ENCODE results near the gene TMEM94.
"Not testable (repeated sequence)": the region's sequence is repeated elsewhere in the genome, so short reads cannot be mapped to it uniquely, and the experiment has no call there.

The TMEM94 gene

GRCh38 chr17:75476752-75477489, 20.5 kb downstream of the TMEM94 start:
- no peak for DNase-seq (ENCODE audit: low read depth in 2 of 2)

DNA sequence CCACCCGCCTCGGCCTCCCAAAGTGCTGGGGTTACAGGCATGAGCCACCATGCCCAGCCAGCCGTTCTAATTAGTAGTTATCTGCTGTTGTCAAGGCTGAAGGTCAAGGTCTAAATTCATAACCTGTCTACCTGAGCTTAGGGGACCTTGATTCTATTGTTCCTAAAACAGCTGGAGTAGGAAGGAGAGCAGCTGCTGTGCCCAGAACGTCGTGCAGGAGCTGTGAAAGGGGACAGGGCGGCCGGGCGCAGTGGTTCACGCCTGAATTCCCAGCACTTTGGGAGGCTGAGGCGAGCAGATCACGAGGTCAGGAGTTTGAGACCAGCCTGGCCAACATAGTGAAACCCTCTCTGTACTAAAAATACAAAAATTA, 21.0 kb downstream of the TMEM94 start:
- DNase-seq (ENCODE audit: low read depth in 2 of 2), result not testable (repeated sequence)

GRCh38 chr17:75478508-75478907, 22.1 kb downstream of the TMEM94 start:
- DNase-seq (ENCODE audit: low read depth in 2 of 2), result no peak

- no peak for DNase-seq (ENCODE audit: low read depth in 2 of 2)
These were observed 23.8 kb downstream of the TMEM94 start for GRCh38 chr17:75480281-75480680.

GRCh38 chr17:75481194-75482068, 25.0 kb downstream of the TMEM94 start:
- no peak for DNase-seq (ENCODE audit: low read depth in 2 of 2)

- DNase-seq (ENCODE audit: low read depth in 2 of 2), result no peak
These were observed 25.9 kb downstream of the TMEM94 start for GRCh38 chr17:75482098-75482942.

DNA sequence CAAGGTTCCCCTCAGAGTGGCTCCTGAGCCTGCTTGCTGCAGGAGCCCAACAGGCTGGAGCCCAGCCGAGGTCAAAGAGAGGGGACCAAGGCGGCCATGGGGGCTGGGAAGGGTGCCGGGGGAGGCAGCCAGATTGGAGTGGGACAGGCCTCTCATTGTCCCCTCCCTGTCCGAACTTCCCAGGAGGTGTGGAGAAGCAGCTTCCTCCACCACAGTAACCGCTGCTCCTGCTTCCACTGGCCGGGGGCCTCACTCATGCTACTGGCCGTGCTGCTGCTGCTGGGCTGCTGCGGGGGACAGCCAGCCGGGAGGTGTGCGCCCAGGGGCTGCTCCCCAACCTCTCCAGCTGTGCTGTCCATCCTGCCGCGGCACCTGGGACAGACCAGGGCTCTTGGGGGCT, 29.3 kb downstream of the TMEM94 start:
- no peak for DNase-seq (ENCODE audit: low read depth in 2 of 2)

DNA sequence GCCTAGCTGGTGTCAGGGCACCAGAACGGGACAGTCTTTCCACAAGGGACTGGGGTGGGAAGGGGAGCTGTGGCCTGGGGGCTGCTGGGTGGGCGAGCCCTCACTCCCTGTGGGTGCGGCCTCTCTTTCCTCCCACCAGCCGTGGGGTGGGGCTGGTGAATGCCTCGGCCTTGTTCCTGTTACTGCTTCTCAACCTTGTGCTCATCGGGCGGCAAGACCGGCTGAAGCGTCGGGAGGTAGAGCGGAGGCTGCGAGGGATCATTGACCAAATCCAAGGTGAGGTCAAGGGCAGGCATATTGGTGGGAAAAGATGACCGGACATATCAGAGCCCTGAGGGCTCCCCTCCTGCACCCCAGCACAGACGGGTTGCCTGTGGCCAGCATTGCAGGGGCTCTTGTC, 29.7 kb downstream of the TMEM94 start:
- no peak for DNase-seq (ENCODE audit: low read depth in 2 of 2)

GRCh38 chr17:75486951-75487350, 30.5 kb downstream of the TMEM94 start:
- no peak for DNase-seq (ENCODE audit: low read depth in 2 of 2)

DNA sequence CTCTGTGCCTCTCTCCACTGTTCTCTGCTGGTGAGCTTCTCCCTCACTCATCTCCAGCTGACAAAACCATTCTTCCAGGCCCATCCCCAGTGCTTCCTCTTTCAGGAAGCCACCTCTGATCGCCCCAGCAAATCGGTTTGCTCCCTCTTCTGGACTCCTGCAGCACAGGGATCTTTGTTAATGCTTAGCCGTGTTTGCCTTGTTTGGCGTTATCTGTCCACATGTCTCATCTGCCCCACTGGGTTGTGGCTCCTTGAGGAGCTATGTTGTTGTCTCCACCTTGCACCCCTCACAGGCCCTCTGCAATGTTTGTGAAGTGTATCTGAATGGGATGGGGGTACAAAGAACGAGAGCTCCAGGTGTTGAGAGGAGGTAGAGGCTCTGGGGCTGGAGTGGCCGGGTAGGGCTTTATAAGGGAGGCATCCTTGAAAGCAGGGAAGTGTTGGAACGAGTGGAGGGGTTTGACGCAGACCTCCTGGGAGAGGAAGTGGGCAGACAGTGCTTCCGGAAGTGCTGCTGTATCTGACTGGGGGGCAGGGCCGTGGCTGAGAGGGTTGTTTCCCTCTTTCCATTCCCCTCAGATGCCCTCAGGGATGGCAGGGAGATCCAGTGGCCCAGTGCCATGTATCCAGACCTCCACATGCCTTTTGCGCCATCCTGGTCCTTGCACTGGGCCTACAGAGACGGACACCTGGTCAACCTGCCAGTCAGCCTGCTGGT, 31.1 kb downstream of the TMEM94 start:
- peak in 1 of 2 donors; percentile 8 for DNase-seq (ENCODE audit: low read depth in 2 of 2)

- DNase-seq (ENCODE audit: low read depth in 2 of 2), result no peak
These were observed 32.5 kb downstream of the TMEM94 start for GRCh38 chr17:75488693-75489510.

- DNase-seq (ENCODE audit: low read depth in 2 of 2), result no peak
These were observed 33.1 kb downstream of the TMEM94 start for GRCh38 chr17:75489511-75489955.

DNA sequence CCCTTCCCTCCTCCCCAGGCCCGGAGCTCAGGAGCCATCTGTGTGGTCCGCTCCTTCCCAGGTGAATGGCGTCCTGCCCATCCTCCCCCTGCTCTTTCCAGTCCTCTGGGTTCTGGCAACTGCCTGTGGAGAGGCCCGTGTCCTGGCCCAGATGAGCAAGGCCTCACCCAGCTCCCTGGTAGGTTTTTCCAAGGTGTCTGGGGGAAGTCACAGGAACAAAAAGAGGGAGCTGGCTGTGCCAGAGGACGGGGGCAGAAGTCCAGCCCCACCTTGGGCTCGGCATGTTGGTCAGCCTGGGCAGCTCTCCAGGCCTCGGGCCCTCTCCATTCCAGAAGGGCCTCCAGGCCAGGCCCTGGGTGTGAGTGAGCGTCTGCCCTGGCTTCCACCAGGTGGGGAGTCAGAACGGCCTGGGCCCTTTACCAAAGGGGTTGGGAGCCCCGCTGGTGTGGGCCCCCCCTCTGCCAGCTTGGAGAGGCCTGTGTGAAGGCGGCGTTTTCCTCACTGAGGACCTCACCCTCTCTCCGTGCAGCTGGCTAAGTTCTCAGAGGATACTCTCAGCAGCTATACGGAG, 33.8 kb downstream of the TMEM94 start:
- no peak for DNase-seq (ENCODE audit: low read depth in 2 of 2)

DNA sequence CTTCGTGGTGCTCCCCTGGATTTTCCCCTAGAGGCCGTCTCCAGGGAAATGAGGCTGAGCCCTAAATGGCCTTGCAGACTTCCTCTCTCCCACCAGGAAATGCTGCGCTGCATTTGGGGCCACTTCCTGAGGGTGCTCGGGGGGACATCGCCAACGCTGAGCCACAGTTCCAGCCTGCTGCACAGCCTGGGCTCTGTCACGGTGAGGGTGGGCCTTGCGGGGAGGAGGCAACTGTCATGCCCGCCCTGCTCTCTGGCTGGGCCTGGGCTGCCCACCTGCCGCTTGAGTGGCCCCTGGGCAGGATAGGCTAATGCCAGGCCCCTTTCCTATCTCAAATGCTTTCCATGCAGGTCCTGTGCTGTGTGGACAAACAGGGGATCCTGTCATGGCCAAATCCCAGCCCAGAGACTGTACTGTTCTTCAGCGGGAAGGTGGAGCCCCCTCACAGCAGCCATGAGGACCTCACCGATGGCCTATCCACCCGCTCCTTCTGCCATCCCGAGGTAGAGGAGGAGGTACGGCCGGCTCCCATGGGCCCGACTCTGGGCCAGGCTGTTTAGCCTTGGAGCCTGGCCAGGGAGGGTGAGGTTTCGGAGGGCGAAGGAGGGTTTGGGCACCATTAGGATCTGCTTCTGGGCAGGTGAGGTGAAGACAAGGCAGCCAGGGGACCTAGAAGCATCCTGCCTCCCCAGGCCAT, 34.7 kb downstream of the TMEM94 start:
- no peak for DNase-seq (ENCODE audit: low read depth in 2 of 2)

DNA sequence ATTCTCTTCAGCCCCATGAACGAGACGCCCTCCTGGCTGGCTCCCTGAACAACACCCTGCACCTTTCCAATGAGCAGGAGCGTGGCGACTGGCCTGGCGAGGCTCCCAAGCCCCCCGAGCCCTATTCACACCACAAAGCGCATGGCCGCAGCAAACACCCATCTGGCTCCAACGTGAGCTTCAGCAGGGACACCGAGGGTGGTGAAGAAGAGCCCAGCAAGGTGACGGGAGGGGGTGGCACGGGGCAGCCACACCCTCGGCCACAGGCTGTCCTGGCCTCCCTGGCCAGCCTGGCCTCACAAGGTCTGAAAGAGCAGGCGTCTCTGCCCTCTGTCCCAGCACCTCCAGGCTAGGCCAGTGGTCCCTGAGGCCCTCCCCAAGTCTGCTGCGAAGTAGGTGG, 35.2 kb downstream of the TMEM94 start:
- DNase-seq (ENCODE audit: low read depth in 2 of 2), result no peak

DNA sequence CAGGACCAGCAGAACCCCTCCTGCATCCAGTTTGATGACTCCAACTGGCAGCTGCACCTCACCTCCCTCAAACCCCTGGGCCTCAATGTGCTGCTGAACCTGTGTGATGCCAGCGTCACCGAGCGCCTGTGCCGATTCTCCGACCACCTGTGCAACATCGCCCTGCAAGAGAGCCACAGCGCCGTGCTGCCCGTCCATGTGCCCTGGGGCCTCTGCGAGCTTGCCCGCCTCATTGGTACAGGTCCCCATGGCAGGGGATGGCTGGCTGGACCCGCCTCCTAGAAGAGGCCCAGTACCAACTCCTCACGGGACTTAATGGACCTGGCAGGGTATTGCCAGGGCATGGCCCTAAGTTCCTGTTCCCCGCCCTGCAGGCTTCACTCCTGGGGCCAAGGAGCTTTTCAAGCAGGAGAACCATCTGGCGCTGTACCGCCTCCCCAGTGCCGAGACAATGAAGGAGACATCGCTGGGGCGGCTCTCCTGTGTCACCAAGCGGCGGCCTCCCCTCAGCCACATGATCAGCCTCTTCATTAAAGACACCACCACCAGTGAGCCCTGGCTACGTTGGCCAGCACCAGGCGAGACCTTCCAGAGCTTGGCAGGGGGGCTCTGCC, 36.2 kb downstream of the TMEM94 start:
- no peak for DNase-seq (ENCODE audit: low read depth in 2 of 2)

- no peak for DNase-seq (ENCODE audit: low read depth in 2 of 2)
These were observed 37.2 kb downstream of the TMEM94 start for GRCh38 chr17:75493476-75494129.

DNA sequence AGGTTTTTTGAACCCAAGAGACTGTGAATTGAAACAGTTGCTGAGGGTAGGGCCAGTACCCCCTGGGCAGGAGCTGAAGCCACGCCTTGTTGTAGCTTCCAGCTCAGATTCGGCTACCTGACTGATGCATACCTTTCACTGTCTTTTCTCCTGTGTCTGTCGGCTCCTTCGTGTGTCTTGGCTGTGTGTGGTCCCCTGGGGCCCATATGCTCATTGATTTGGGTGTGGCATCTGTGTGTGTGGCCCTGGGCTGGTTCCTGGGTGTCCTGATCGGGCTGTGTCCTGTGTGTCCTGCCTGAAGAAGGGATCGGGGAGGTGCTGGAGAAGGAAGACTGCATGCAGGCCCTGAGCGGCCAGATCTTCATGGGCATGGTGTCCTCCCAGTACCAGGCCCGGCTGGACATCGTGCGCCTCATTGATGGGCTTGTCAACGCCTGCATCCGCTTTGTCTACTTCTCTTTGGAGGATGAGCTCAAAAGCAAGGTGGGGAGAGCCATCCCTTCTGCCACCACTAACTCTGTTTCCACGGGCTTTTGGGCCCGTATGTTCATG, 38.0 kb downstream of the TMEM94 start:
- DNase-seq (ENCODE audit: low read depth in 2 of 2), result no peak

All from stimulated activated CD4-positive, alpha-beta T cell treated with anti-CD3 and anti-CD28 coated beads, Interleukin-1b, Interleukin-23, amount 100 ng/mL, for 1 hour (primary cell).